Thymus (tissue), 11 donors: ENCODE measurements around the gene LRRIQ1. TPM values are rescaled to one million over a fixed set of nuclear protein-coding genes. Genes with fewer than 3 reads are reported as not detected.
A peak's percentile ranks its signal among the peaks of the same experiment; 100 is the strongest.

Source experiments
- DNase-seq, 9 donors: peaks; one replicate each; pipeline ENCODE4 v3.0.0-alpha.2; 2013; ENCODE audit warnings: low spot score in 9 of 9, low read depth in 6 of 9, missing footprints in 1 of 9
- H3K27ac ChIP-seq, 2 donors: one replicate each; pipeline ENCODE4 v1.5.1; 2013; ENCODE audit warnings: control low read depth in 1 of 2, low read depth in 1 of 2, low read length in 1 of 2, mild to moderate bottlenecking in 1 of 2, moderate library complexity in 1 of 2
- H3K27me3 ChIP-seq, 2 donors: one replicate each; pipeline ENCODE4 v1.5.1; 2013; ENCODE audit warnings: low read length in 1 of 2; ENCODE audit not compliant: control insufficient read depth in 2 of 2, insufficient read depth in 1 of 2
- H3K36me3 ChIP-seq, 2 donors: one replicate each; pipeline ENCODE4 v1.5.1; 2013; ENCODE audit warnings: low read length in 1 of 2, mild to moderate bottlenecking in 1 of 2, moderate library complexity in 1 of 2; ENCODE audit not compliant: control insufficient read depth in 2 of 2, insufficient read depth in 2 of 2
- H3K4me1 ChIP-seq, 2 donors: one replicate each; pipeline ENCODE4 v1.5.1; 2013; ENCODE audit warnings: low read length in 2 of 2; ENCODE audit not compliant: control insufficient read depth in 2 of 2, insufficient read depth in 2 of 2
- H3K4me3 ChIP-seq, 2 donors: one replicate each; pipeline ENCODE4 v1.5.1; 2013; ENCODE audit warnings: low read length in 2 of 2, control low read depth in 1 of 2, mild to moderate bottlenecking in 1 of 2
- H3K9me3 ChIP-seq, 2 donors: one replicate each; pipeline ENCODE4 v1.5.1; 2013; ENCODE audit warnings: low read length in 1 of 2, mild to moderate bottlenecking in 1 of 2; ENCODE audit not compliant: control insufficient read depth in 2 of 2, insufficient read depth in 1 of 2
- WGBS: extraction: QIAGEN DNeasy Blood & Tissue Kit; methylation state at CpG from one replicate; pipeline ENCODE4 v1.1.7; 2013; 5-methylcytosine and 5-hydroxymethylcytosine counted together
- polyA plus RNA-seq: library from polyadenylated mRNA; stranded (reverse); fragments of 200-250 nt; gene quantifications from one replicate; pipeline ENCODE4 v1.2.3, GENCODE V29; 2013
- total RNA-seq: library from RNA; stranded (reverse); fragments of 120-200 nt; gene quantifications from one replicate; pipeline ENCODE4 v1.2.4, GENCODE V29; 2013
- donor health status: healthy.

The LRRIQ1 gene
- total and polyA plus RNA-seq, 2 donors, result 0.33 to 0.43 TPM

DNA sequence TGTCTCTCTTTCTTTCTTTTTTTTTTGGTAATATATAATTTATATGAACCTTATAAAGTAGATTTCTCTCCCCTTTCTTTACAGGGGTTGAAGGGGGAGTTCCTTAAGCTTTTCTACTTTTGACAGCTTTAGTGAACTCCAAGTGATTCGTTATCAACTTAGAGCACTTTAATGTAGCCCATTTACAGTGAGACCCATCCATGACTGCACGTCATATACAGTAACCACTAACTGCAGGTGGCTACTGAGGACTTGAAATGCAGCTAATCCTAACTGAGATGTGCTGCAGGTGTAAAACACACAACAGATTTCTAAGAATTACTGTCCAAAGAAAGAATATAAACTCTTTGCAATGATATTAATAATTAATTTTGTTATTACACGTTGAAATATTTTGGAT is 582 bp downstream of the LRRIQ1 start:
- Histone ChIP-seq H3K4me3 (peak overlapping the region in 1 of 2 donors; percentile 41), H3K27me3 (peaks cover 0 to 5% of the 10 kb centered on the region in 2 donors), H3K36me3 (no peaks in the 10 kb centered on the region), H3K4me1 (no peaks in the 10 kb centered on the region), H3K9me3 (no peaks in the 10 kb centered on the region), H3K27ac (no peak overlapping the region)
- 12% methylated on average over 3 of the region's 3 CpGs for WGBS
- no peak for DNase-seq

GRCh38 chr12:85041395-85041794 is 5.2 kb downstream of the LRRIQ1 start:
- Histone ChIP-seq H3K4me1 (no peaks in the 10 kb centered on the region), H3K4me3 (no peak overlapping the region), H3K27ac (no peak overlapping the region), H3K9me3 (no peaks in the 10 kb centered on the region), H3K27me3 (peaks cover 0 to under 1% of the 10 kb centered on the region in 2 donors), H3K36me3 (no peaks in the 10 kb centered on the region)
- WGBS, result 47% methylated on average over 1 of the region's 1 CpG
- DNase-seq, result no peak

- H3K4me3 ChIP-seq, result no peak overlapping the region
- no peaks in the 10 kb centered on the region for H3K9me3 ChIP-seq
- H3K36me3 ChIP-seq, result no peaks in the 10 kb centered on the region
- H3K4me1 ChIP-seq, result no peaks in the 10 kb centered on the region
- H3K27me3 ChIP-seq, result no peaks in the 10 kb centered on the region
- DNase-seq, result no peak
- no peak overlapping the region for H3K27ac ChIP-seq
Measured at GRCh38 chr12:85043829-85044228, 7.7 kb downstream of the LRRIQ1 start.

- peak in 7 of 9 donors; percentile 14 to 57 (median 16) for DNase-seq
- Histone ChIP-seq H3K4me3 (no peak overlapping the region), H3K27me3 (no peaks in the 10 kb centered on the region), H3K4me1 (no peaks in the 10 kb centered on the region), H3K27ac (no peak overlapping the region), H3K9me3 (no peaks in the 10 kb centered on the region), H3K36me3 (no peaks in the 10 kb centered on the region)
- WGBS, result 58% methylated on average over 2 of the region's 2 CpGs
Measured at GRCh38 chr12:85057370-85057963, 21.3 kb downstream of the LRRIQ1 start.

- H3K27ac ChIP-seq, result no peak overlapping the region
- H3K4me3 ChIP-seq, result no peak overlapping the region
- no peaks in the 10 kb centered on the region for H3K4me1 ChIP-seq
- H3K9me3 ChIP-seq, result no peaks in the 10 kb centered on the region
- H3K36me3 ChIP-seq, result no peaks in the 10 kb centered on the region
- H3K27me3 ChIP-seq, result no peaks in the 10 kb centered on the region
- 61% methylated on average over 3 of the region's 3 CpGs for WGBS
- DNase-seq, result no peak
Measured at GRCh38 chr12:85058339-85058738, 22.2 kb downstream of the LRRIQ1 start.

- no peaks in the 10 kb centered on the region for H3K27me3 ChIP-seq
- no peaks in the 10 kb centered on the region for H3K4me1 ChIP-seq
- no peaks in the 10 kb centered on the region for H3K36me3 ChIP-seq
- DNase-seq, result no peak
- H3K9me3 ChIP-seq, result no peaks in the 10 kb centered on the region
- H3K27ac ChIP-seq, result no peak overlapping the region
- WGBS, result 92% methylated on average over 6 of the region's 6 CpGs
- H3K4me3 ChIP-seq, result no peak overlapping the region
Measured at GRCh38 chr12:85059594-85059993, 23.4 kb downstream of the LRRIQ1 start.

DNA sequence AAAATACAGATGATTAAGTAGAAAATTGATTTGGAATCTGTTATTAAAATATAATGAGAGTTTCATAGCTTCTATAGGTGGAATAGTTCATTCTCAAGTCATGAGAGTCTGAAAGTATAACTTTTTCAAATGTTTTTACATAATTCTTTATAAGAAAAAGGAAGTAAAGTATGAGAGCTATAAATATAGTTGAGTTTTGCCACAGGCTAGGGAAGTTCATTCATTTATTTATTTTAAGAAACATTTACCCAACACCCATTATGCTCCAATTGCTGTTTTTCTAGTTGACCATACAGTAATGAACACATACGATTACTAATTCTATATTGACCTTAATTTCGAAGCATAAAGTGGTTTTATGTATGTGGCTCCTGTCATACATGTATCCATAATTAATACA is 24.8 kb downstream of the LRRIQ1 start:
- H3K9me3 ChIP-seq, result no peaks in the 10 kb centered on the region
- no peaks in the 10 kb centered on the region for H3K27me3 ChIP-seq
- no peak for DNase-seq
- WGBS, result 32% methylated on average over 2 of the region's 2 CpGs
- H3K27ac ChIP-seq, result no peak overlapping the region
- no peaks in the 10 kb centered on the region for H3K4me1 ChIP-seq
- no peaks in the 10 kb centered on the region for H3K36me3 ChIP-seq
- H3K4me3 ChIP-seq, result no peak overlapping the region

- Histone ChIP-seq H3K4me1 (no peaks in the 10 kb centered on the region), H3K9me3 (no peaks in the 10 kb centered on the region), H3K27me3 (no peaks in the 10 kb centered on the region), H3K27ac (no peak overlapping the region), H3K36me3 (no peaks in the 10 kb centered on the region), H3K4me3 (no peak overlapping the region)
- WGBS, result 95% methylated on average over 3 of the region's 3 CpGs
- DNase-seq, result no peak
Measured at GRCh38 chr12:85065837-85066482, 29.8 kb downstream of the LRRIQ1 start.

GRCh38 chr12:85072826-85073225 is 36.7 kb downstream of the LRRIQ1 start:
- H3K4me3 ChIP-seq, result no peak overlapping the region
- WGBS, result 95% methylated on average over 1 of the region's 1 CpG
- no peaks in the 10 kb centered on the region for H3K27me3 ChIP-seq
- H3K4me1 ChIP-seq, result no peaks in the 10 kb centered on the region
- no peaks in the 10 kb centered on the region for H3K9me3 ChIP-seq
- DNase-seq, result no peak
- no peak overlapping the region for H3K27ac ChIP-seq
- no peaks in the 10 kb centered on the region for H3K36me3 ChIP-seq
